ENCODE data around the gene CCNL2. TPM values are rescaled to one million over a fixed set of nuclear protein-coding genes. Genes with fewer than 3 reads are reported as not detected.

Gene CCNL2
- total and polyA plus RNA-seq, 2 of the 13 experiments (the other 11 are each of a cell fraction or from before 2014, with no cell fraction given): 105 to 340 TPM

DNA sequence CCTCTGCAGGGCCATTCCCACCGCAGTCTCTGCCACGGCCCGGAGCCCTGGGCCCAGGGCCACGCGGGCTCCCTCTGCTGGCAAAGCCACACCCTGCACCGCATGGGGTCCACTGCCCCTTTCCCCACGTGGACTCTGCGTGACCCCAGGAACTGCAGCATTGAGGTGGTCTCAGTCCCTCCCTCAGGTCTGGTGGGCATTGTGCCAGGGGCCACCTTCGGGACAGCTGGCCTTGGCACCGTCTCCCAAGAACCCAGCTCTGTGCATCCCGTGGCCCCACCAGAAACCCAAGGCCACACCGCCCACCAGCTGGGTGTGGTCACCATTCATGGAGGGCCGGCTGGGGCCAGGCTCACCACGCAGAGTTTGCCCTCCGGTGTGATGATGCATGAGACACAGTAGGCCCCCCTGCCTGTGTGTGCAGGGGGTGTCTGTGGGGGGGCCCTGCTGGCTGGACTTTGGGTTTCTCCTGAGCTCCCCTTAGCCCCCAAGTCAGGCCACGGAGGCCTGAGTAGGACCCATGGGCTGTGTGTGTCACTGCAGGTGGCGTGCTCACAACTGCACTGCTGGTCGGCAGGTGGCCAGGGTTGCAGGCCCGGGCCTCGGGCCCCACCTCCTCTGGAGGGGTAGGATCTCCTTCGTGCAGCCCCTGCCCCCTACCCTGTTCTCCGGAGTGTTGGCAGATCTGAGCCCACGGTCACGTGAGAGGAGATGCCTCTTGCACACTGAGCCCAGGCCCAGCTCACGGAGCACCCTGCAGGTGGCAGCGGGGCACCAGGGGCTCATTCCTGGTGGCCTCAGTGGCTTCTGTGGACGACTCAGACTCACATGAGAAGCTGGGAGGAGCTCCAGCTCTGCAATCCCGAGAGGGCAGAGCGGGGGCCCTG, 42.1 kb upstream of the CCNL2 start (continued):
- TF ChIP-seq, protein P1, sequence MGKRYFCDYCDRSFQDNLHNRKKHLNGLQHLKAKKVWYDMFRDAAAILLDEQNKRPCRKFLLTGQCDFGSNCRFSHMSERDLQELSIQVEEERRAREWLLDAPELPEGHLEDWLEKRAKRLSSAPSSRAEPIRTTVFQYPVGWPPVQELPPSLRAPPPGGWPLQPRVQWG (CRISPR knock-in tag; IDR thresholded peaks at IDR 0.05; ENCODE audit: borderline replicate concordance, low read depth): no peak
- TF ChIP-seq, protein P2, sequence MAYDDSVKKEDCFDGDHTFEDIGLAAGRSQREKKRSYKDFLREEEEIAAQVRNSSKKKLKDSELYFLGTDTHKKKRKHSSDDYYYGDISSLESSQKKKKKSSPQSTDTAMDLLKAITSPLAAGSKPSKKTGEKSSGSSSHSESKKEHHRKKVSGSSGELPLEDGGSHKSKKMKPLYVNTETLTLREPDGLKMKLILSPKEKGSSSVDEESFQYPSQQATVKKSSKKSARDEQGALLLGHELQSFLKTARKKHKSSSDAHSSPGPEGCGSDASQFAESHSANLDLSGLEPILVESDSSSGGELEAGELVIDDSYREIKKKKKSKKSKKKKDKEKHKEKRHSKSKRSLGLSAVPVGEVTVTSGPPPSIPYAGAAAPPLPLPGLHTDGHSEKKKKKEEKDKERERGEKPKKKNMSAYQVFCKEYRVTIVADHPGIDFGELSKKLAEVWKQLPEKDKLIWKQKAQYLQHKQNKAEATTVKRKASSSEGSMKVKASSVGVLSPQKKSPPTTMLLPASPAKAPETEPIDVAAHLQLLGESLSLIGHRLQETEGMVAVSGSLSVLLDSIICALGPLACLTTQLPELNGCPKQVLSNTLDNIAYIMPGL (CRISPR knock-in tag; IDR thresholded peaks at IDR 0.05; ENCODE audit: borderline replicate concordance in 1 of 2, low read depth in 1 of 2): peak; percentile 83 to 88
- TF ChIP-seq XBP1 (CRISPR knock-in tag; IDR thresholded peaks at IDR 0.05): no peak
- no peak for TF ChIP-seq RELA (CRISPR knock-in tag; IDR thresholded peaks at IDR 0.05)
- no peak for TF ChIP-seq ZMYM3 (CRISPR knock-in tag; IDR thresholded peaks at IDR 0.05)
- 0 out of 2 replicates have a peak, but pooled peaks have one; percentile 52 for TF ChIP-seq ARID2 (CRISPR knock-in tag; IDR thresholded peaks at IDR 0.05; ENCODE audit: borderline replicate concordance)
- peak; percentile 59; the same call in 1 of the 2 replicates for TF ChIP-seq AHR (CRISPR knock-in tag; IDR thresholded peaks at IDR 0.05)
- TF ChIP-seq, protein P3, sequence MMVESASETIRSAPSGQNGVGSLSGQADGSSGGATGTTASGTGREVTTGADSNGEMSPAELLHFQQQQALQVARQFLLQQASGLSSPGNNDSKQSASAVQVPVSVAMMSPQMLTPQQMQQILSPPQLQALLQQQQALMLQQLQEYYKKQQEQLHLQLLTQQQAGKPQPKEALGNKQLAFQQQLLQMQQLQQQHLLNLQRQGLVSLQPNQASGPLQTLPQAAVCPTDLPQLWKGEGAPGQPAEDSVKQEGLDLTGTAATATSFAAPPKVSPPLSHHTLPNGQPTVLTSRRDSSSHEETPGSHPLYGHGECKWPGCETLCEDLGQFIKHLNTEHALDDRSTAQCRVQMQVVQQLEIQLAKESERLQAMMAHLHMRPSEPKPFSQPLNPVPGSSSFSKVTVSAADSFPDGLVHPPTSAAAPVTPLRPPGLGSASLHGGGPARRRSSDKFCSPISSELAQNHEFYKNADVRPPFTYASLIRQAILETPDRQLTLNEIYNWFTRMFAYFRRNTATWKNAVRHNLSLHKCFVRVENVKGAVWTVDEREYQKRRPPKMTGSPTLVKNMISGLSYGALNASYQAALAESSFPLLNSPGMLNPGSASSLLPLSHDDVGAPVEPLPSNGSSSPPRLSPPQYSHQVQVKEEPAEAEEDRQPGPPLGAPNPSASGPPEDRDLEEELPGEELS (CRISPR knock-in tag; IDR thresholded peaks at IDR 0.05): no peak
- TF ChIP-seq ZNF232 (CRISPR knock-in tag; IDR thresholded peaks at IDR 0.05; ENCODE audit: borderline replicate concordance): peak; percentile 32; the same call in 1 of the 2 replicates
- TF ChIP-seq KDM4B (CRISPR knock-in tag; IDR thresholded peaks at IDR 0.05): no peak; the same call in 1 of the 2 replicates
- TF ChIP-seq NFE2L1 (CRISPR knock-in tag; IDR thresholded peaks at IDR 0.05; ENCODE audit: borderline replicate concordance): 0 out of 2 replicates have a peak, but pooled peaks have one; percentile 54
- no peak for TF ChIP-seq MATR3 (CRISPR knock-in tag; IDR thresholded peaks at IDR 0.05)
- TF ChIP-seq SMAD1 (CRISPR knock-in tag; IDR thresholded peaks at IDR 0.05; ENCODE audit: borderline replicate concordance, low read depth): peak; percentile 88; the same call in 1 of the 2 replicates
- no peak for TF ChIP-seq ZNF672 (CRISPR knock-in tag; IDR thresholded peaks at IDR 0.05)
- no peak for TF ChIP-seq ZFP36L2 (CRISPR knock-in tag; IDR thresholded peaks at IDR 0.05)
- TF ChIP-seq ARNT (IDR thresholded peaks at IDR 0.05): no peak
- TF ChIP-seq, protein P4, sequence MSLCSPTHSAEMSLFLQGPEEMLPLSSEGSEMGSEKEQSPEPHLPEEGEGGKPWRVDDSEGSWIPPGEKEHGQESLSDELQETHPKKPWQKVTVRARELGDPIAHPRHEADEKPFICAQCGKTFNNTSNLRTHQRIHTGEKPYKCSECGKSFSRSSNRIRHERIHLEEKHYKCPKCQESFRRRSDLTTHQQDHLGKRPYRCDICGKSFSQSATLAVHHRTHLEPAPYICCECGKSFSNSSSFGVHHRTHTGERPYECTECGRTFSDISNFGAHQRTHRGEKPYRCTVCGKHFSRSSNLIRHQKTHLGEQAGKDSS (CRISPR knock-in tag; IDR thresholded peaks at IDR 0.05; ENCODE audit: borderline replicate concordance, low read depth): peak; percentile 79; the same call in 1 of the 2 replicates
- peak; percentile 59; the same call in 1 of the 2 replicates for TF ChIP-seq ARNTL (CRISPR knock-in tag; IDR thresholded peaks at IDR 0.05)
- TF ChIP-seq DNMT3B (CRISPR knock-in tag; conservative IDR thresholded peaks at IDR 0.05): 0 out of 2 replicates have a peak, but pooled peaks have one; percentile 50
- no peak for TF ChIP-seq ZNF720 (CRISPR knock-in tag; IDR thresholded peaks at IDR 0.05)
- peak; percentile 79 for TF ChIP-seq HOXA5 (CRISPR knock-in tag; IDR thresholded peaks at IDR 0.05)
- TF ChIP-seq, protein P5, sequence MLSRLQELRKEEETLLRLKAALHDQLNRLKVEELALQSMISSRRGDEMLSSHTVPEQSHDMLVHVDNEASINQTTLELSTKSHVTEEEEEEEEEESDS (CRISPR knock-in tag; IDR thresholded peaks at IDR 0.05; ENCODE audit: borderline replicate concordance): no peak
- TF ChIP-seq, protein P6, sequence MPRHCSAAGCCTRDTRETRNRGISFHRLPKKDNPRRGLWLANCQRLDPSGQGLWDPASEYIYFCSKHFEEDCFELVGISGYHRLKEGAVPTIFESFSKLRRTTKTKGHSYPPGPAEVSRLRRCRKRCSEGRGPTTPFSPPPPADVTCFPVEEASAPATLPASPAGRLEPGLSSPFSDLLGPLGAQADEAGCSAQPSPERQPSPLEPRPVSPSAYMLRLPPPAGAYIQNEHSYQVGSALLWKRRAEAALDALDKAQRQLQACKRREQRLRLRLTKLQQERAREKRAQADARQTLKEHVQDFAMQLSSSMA (CRISPR knock-in tag; IDR thresholded peaks at IDR 0.05): no peak
